Measurements from ENCODE around the gene TMEM145. TPM values are rescaled to one million over a fixed set of nuclear protein-coding genes. Genes with fewer than 3 reads are reported as not detected.
"Not testable (repeated sequence)": the region's sequence is repeated elsewhere in the genome, so short reads cannot be mapped to it uniquely, and the experiment has no call there.

The TMEM145 gene
- total RNA-seq, 1 donor from 2014 or later, result not detected

GRCh38 chr19:42311657-42312056 is 1.5 kb upstream of the TMEM145 start:
- ATAC-seq, result no peak
- no peak for DNase-seq (ENCODE audit: low spot score)

GRCh38 chr19:42312370-42312769 is 739 bp upstream of the TMEM145 start:
- ATAC-seq (no peak), DNase-seq (ENCODE audit: low spot score) (no peak)

GRCh38 chr19:42313840-42314755 is 989 bp downstream of the TMEM145 start:
- DNase-seq (ENCODE audit: low spot score) (no peak), ATAC-seq (no peak)

GRCh38 chr19:42315024-42315423 is 1.9 kb downstream of the TMEM145 start:
- no peak for ATAC-seq
- no peak for DNase-seq (ENCODE audit: low spot score)

- DNase-seq (ENCODE audit: low spot score) (no peak), ATAC-seq (peak; percentile 47)
Observed at GRCh38 chr19:42316223-42317211, 3.4 kb downstream of the TMEM145 start.

- DNase-seq (ENCODE audit: low spot score) (no peak), ATAC-seq (no peak)
Observed at GRCh38 chr19:42317535-42317934, 4.4 kb downstream of the TMEM145 start.

GRCh38 chr19:42322305-42322704 is 9.2 kb downstream of the TMEM145 start:
- no peak for ATAC-seq
- DNase-seq (ENCODE audit: low spot score), result no peak

GRCh38 chr19:42323473-42323851 is 10.4 kb downstream of the TMEM145 start:
- no peak for DNase-seq (ENCODE audit: low spot score)
- ATAC-seq, result no peak

- ATAC-seq, result no peak
- no peak for DNase-seq (ENCODE audit: low spot score)
Observed at GRCh38 chr19:42323852-42324654, 10.9 kb downstream of the TMEM145 start.

GRCh38 chr19:42324655-42325307 is 11.7 kb downstream of the TMEM145 start:
- no peak for DNase-seq (ENCODE audit: low spot score)
- no peak for ATAC-seq

GRCh38 chr19:42325308-42325895 is 12.3 kb downstream of the TMEM145 start, which contains the start of gene MEGF8:
MEGF8 (plus strand) TSS chr19:42325635; CDS start chr19:42326244, 609 bp downstream.
- ATAC-seq (peak; percentile 96), DNase-seq (ENCODE audit: low spot score) (peak; percentile 97)

GRCh38 chr19:42325896-42326771 is 13.0 kb downstream of the TMEM145 start:
- DNase-seq (ENCODE audit: low spot score) (no peak), ATAC-seq (peak; percentile 15)

- ATAC-seq (no peak), DNase-seq (ENCODE audit: low spot score) (no peak)
Observed at GRCh38 chr19:42326969-42327368, 13.9 kb downstream of the TMEM145 start.

GRCh38 chr19:42327381-42327780 is 14.3 kb downstream of the TMEM145 start:
- DNase-seq (ENCODE audit: low spot score), result no peak
- no peak for ATAC-seq

- DNase-seq (ENCODE audit: low spot score) (no peak), ATAC-seq (no peak)
Observed at GRCh38 chr19:42328106-42328505, 15.0 kb downstream of the TMEM145 start.

- DNase-seq (ENCODE audit: low spot score) (no peak), ATAC-seq (no peak)
Observed at GRCh38 chr19:42328854-42329253, 15.7 kb downstream of the TMEM145 start.

GRCh38 chr19:42330241-42330711 is 17.2 kb downstream of the TMEM145 start:
- DNase-seq (ENCODE audit: low spot score) (no peak), ATAC-seq (no peak)

GRCh38 chr19:42331333-42331732 is 18.2 kb downstream of the TMEM145 start:
- not testable (repeated sequence) for DNase-seq (ENCODE audit: low spot score)

More at GRCh38 chr19:42331333-42331732, 18.2 kb downstream of the TMEM145 start:
- not testable (repeated sequence) for ATAC-seq
